NB4 (cell line): ENCODE data around the gene HYPK.
A peak's percentile ranks its signal among the peaks of the same experiment; 100 is the strongest.

ENCODE experiments used
- DNase-seq: peaks from one replicate; pipeline ENCODE4 v3.0.0; 2010; ENCODE audit warnings: low read depth
- H3K4me3 ChIP-seq: one replicate; pipeline ENCODE4 v1.5.1; 2011; ENCODE audit warnings: mild to moderate bottlenecking, low read depth, low read length, moderate library complexity
- CTCF ChIP-seq: IDR thresholded peaks from one replicate; pipeline ENCODE4 v1.5.1; 2012; ENCODE audit warnings: low read depth, low read length
- MAX ChIP-seq: IDR thresholded peaks from 2 replicates; pipeline ENCODE4 v1.6.1; 2011; ENCODE audit warnings: low read depth, low read length
- MYC ChIP-seq: IDR thresholded peaks from 2 replicates; pipeline ENCODE4 v1.6.1; 2011; ENCODE audit warnings: low read depth, low read length
- POLR2A ChIP-seq: IDR thresholded peaks from 2 replicates; pipeline ENCODE4 v1.6.1; 2011; ENCODE audit warnings: mild to moderate bottlenecking; ENCODE audit not compliant: insufficient read length; ENCODE audit errors: extremely low read depth

The HYPK gene

GRCh38 chr15:43771816-43772215, 28.6 kb upstream of the HYPK start:
- no peak for TF ChIP-seq CTCF
- H3K4me3 ChIP-seq, result no peak overlapping the region
- no peak for DNase-seq

GRCh38 chr15:43772624-43773023, 27.8 kb upstream of the HYPK start:
- DNase-seq, result no peak
- H3K4me3 ChIP-seq, result no peak overlapping the region
- TF ChIP-seq MAX, result no peak
- TF ChIP-seq POLR2A, result no peak
- TF ChIP-seq MYC, result no peak

GRCh38 chr15:43774062-43774461, 26.3 kb upstream of the HYPK start:
- no peak for DNase-seq
- H3K4me3 ChIP-seq, result no peak overlapping the region
- no peak for TF ChIP-seq MAX
- TF ChIP-seq POLR2A, result no peak
- no peak for TF ChIP-seq CTCF
- no peak for TF ChIP-seq MYC

GRCh38 chr15:43775411-43775965, 24.9 kb upstream of the HYPK start:
- TF ChIP-seq MAX (no peak), MYC (no peak), POLR2A (no peak), CTCF (no peak)
- H3K4me3 ChIP-seq, result peak overlapping the region; percentile 74
- DNase-seq, result peak; percentile 39

GRCh38 chr15:43776101-43776717, 24.2 kb upstream of the HYPK start:
- peak; percentile 58 for TF ChIP-seq MYC
- no peak for TF ChIP-seq POLR2A
- TF ChIP-seq CTCF, result no peak
- TF ChIP-seq MAX, result peak; percentile 40; the same call in 1 of the 2 replicates
- peak overlapping the region; percentile 74 for H3K4me3 ChIP-seq
- peak; percentile 87 for DNase-seq

GRCh38 chr15:43776718-43777266, 23.6 kb upstream of the HYPK start, which contains the start of gene ELL3:
Gene ELL3, minus strand, starts transcription at chr15:43776966. Its CDS starts 65 bp downstream, at chr15:43776901.
- peak; percentile 89 for DNase-seq
- peak within 1 kb of the TSS; percentile 74 for H3K4me3 ChIP-seq
- TF ChIP-seq MAX (peak; percentile 15; the same call in 1 of the 2 replicates), POLR2A (peak; percentile 65), CTCF (no peak), MYC (peak; percentile 13; the same call in 1 of the 2 replicates)
